HUES6 (cell line): ENCODE results near the gene CYP1B1.

Experiments
- H3K27ac ChIP-seq: 2 replicates; pipeline ENCODE4 v1.7.0; 2013; ENCODE audit warnings: low read depth, mild to moderate bottlenecking, low read length, inconsistent platforms
- H3K27me3 ChIP-seq: 2 replicates; pipeline ENCODE4 v1.6.1; 2013; ENCODE audit warnings: low read length; ENCODE audit not compliant: control insufficient read depth, insufficient read depth
- H3K36me3 ChIP-seq: 2 replicates; pipeline ENCODE4 v1.6.1; 2013; ENCODE audit warnings: low read length; ENCODE audit not compliant: control insufficient read depth, insufficient read depth
- H3K4me1 ChIP-seq: 2 replicates; pipeline ENCODE4 v1.6.1; 2013; ENCODE audit warnings: low read length; ENCODE audit not compliant: control insufficient read depth, insufficient read depth
- H3K4me3 ChIP-seq: 2 replicates; pipeline ENCODE4 v1.5.1; 2013; ENCODE audit warnings: low read depth, low read length
- H3K9ac ChIP-seq: one replicate; pipeline ENCODE4 v1.6.1; 2013; ENCODE audit warnings: mild to moderate bottlenecking, low read length
- H3K9me3 ChIP-seq: 2 replicates; pipeline ENCODE4 v1.6.1; 2013; ENCODE audit warnings: low read depth, low read length; ENCODE audit not compliant: control insufficient read depth, insufficient read depth

The CYP1B1 gene

GRCh38 chr2:38098421-38099098 is 22.6 kb upstream of the CYP1B1 start:
- Histone ChIP-seq H3K27ac (no peak overlapping the region), H3K4me1 (peaks cover 60% of the 10 kb centered on the region), H3K27me3 (peaks cover 46% of the 10 kb centered on the region), H3K36me3 (no peaks in the 10 kb centered on the region), H3K9me3 (no peaks in the 10 kb centered on the region), H3K4me3 (peak overlapping the region; percentile 45), H3K9ac (peak overlapping the region; percentile 24)

- Histone ChIP-seq H3K4me1 (peaks cover 63% of the 10 kb centered on the region), H3K36me3 (no peaks in the 10 kb centered on the region), H3K27me3 (peaks cover 46% of the 10 kb centered on the region), H3K9ac (no peak overlapping the region), H3K27ac (no peak overlapping the region), H3K4me3 (peak overlapping the region; percentile 45), H3K9me3 (no peaks in the 10 kb centered on the region)
Observed at GRCh38 chr2:38097988-38098385, 22.0 kb upstream of the CYP1B1 start.

- peaks cover 68% of the 10 kb centered on the region for H3K4me1 ChIP-seq
- peaks cover 48% of the 10 kb centered on the region for H3K27me3 ChIP-seq
- no peak overlapping the region for H3K4me3 ChIP-seq
- no peaks in the 10 kb centered on the region for H3K9me3 ChIP-seq
- H3K27ac ChIP-seq: no peak overlapping the region
- no peak overlapping the region for H3K9ac ChIP-seq
- no peaks in the 10 kb centered on the region for H3K36me3 ChIP-seq
Observed at GRCh38 chr2:38097258-38097987, 21.5 kb upstream of the CYP1B1 start.

GRCh38 chr2:38095996-38096861 is 20.3 kb upstream of the CYP1B1 start:
- Histone ChIP-seq H3K27ac (no peak overlapping the region; the same call in 1 of the 2 replicates), H3K9ac (peak overlapping the region; percentile 15), H3K4me1 (peaks cover 77% of the 10 kb centered on the region)

GRCh38 chr2:38095079-38095995 is 19.4 kb upstream of the CYP1B1 start:
- H3K9me3 ChIP-seq: no peaks in the 10 kb centered on the region
- H3K27ac ChIP-seq: no peak overlapping the region
- no peak overlapping the region for H3K9ac ChIP-seq
- H3K4me1 ChIP-seq: peaks cover 74% of the 10 kb centered on the region
- H3K36me3 ChIP-seq: no peaks in the 10 kb centered on the region
- peaks cover 60% of the 10 kb centered on the region for H3K27me3 ChIP-seq
- H3K4me3 ChIP-seq: no peak overlapping the region

More at GRCh38 chr2:38095996-38096861, 20.3 kb upstream of the CYP1B1 start:
- no peaks in the 10 kb centered on the region for H3K36me3 ChIP-seq
- peaks cover 60% of the 10 kb centered on the region for H3K27me3 ChIP-seq
- peak overlapping the region; percentile 4; the same call in 1 of the 2 replicates for H3K4me3 ChIP-seq
- H3K9me3 ChIP-seq: no peaks in the 10 kb centered on the region

- Histone ChIP-seq H3K4me1 (peaks cover 59% of the 10 kb centered on the region), H3K4me3 (no peak overlapping the region), H3K9me3 (no peaks in the 10 kb centered on the region), H3K36me3 (no peaks in the 10 kb centered on the region), H3K27me3 (peaks cover 52% of the 10 kb centered on the region), H3K27ac (no peak overlapping the region), H3K9ac (no peak overlapping the region)
Observed at GRCh38 chr2:38093527-38094165, 17.7 kb upstream of the CYP1B1 start.

GRCh38 chr2:38092196-38092902 is 16.4 kb upstream of the CYP1B1 start:
- Histone ChIP-seq H3K27me3 (peaks cover 39% of the 10 kb centered on the region), H3K4me3 (no peak overlapping the region), H3K27ac (no peak overlapping the region), H3K4me1 (peaks cover 49% of the 10 kb centered on the region), H3K9ac (no peak overlapping the region), H3K36me3 (no peaks in the 10 kb centered on the region), H3K9me3 (no peaks in the 10 kb centered on the region)

GRCh38 chr2:38091760-38092159 is 15.8 kb upstream of the CYP1B1 start:
- H3K9me3 ChIP-seq: no peaks in the 10 kb centered on the region
- H3K27ac ChIP-seq: no peak overlapping the region
- H3K4me3 ChIP-seq: no peak overlapping the region
- no peak overlapping the region for H3K9ac ChIP-seq
- peaks cover 50% of the 10 kb centered on the region for H3K4me1 ChIP-seq
- H3K27me3 ChIP-seq: peaks cover 34% of the 10 kb centered on the region
- no peaks in the 10 kb centered on the region for H3K36me3 ChIP-seq

- H3K4me1 ChIP-seq: peaks cover 49% of the 10 kb centered on the region
- H3K27me3 ChIP-seq: peaks cover 25% of the 10 kb centered on the region
- H3K4me3 ChIP-seq: no peak overlapping the region
- H3K36me3 ChIP-seq: no peaks in the 10 kb centered on the region
- no peak overlapping the region for H3K27ac ChIP-seq
- no peaks in the 10 kb centered on the region for H3K9me3 ChIP-seq
- no peak overlapping the region for H3K9ac ChIP-seq
Observed at GRCh38 chr2:38090928-38091327, 15.0 kb upstream of the CYP1B1 start.
